Cardiac muscle cell (in vitro differentiated cells and primary cell): Measurements from ENCODE around the gene ZNF563. TPM values are rescaled to one million over a fixed set of nuclear protein-coding genes. Genes with fewer than 3 reads are reported as not detected.

Experiments used
- DNase-seq, 2 donors: peaks; one replicate each; pipeline versions ENCODE4 v3.0.0 to v3.0.0-alpha.2; 2010 to 2017; ENCODE audit warnings: low read depth in 1 of 2, low spot score in 1 of 2
- H3K27ac ChIP-seq: fragments of 200-600 bp; sonication (generic); 2 replicates; pipeline ENCODE4 v1.5.1; 2016
- H3K27me3 ChIP-seq: fragments of 200-600 bp; sonication (generic); 2 replicates; pipeline ENCODE4 v1.6.0; 2016; ENCODE audit warnings: control low read depth
- H3K36me3 ChIP-seq: fragments of 200-600 bp; sonication (generic); 2 replicates; pipeline ENCODE4 v1.5.1; 2016; ENCODE audit warnings: control low read depth
- H3K4me1 ChIP-seq: fragments of 200-600 bp; sonication (generic); 2 replicates; pipeline ENCODE4 v1.8.1; 2017; ENCODE audit warnings: low read depth, mild to moderate bottlenecking, mixed run types
- H3K4me3 ChIP-seq: fragments of 200-600 bp; sonication (generic); 2 replicates; pipeline ENCODE4 v1.5.1; 2016; ENCODE audit warnings: mild to moderate bottlenecking
- H3K9me3 ChIP-seq: fragments of 200-600 bp; sonication (generic); 2 replicates; pipeline ENCODE4 v1.5.1; 2017; ENCODE audit warnings: low read depth, mild to moderate bottlenecking, control low read depth
- CTCF ChIP-seq: IDR thresholded peaks from 2 replicates; pipeline ENCODE4 v1.5.1; 2012; ENCODE audit warnings: low read depth, mild to moderate bottlenecking, low read length
- polyA plus RNA-seq: library from polyadenylated mRNA; unstranded; fragments of >200 nt; fragmentation: Nextera tagmentation; extraction: Ambion mirVana; gene quantifications from 2 replicates; pipeline ENCODE4 v1.2.1, GENCODE V29; 2016
- total RNA-seq: library from RNA; depleted of rRNA; stranded (reverse); fragments of >200 nt; gene quantifications from 2 replicates; pipeline ENCODE4 v1.2.3, GENCODE V29; 2016

ZNF563 gene
- total and polyA plus RNA-seq, 2 experiments from 2014 or later, result 5.0 to 7.7 TPM

- no peaks in the 10 kb centered on the region for H3K27me3 ChIP-seq
- peaks cover 15% of the 10 kb centered on the region for H3K36me3 ChIP-seq
- no peak overlapping the region for H3K4me3 ChIP-seq
- no peaks in the 10 kb centered on the region for H3K9me3 ChIP-seq
- no peak for DNase-seq
- no peak overlapping the region for H3K27ac ChIP-seq
- TF ChIP-seq CTCF, result no peak
- H3K4me1 ChIP-seq, result no peaks in the 10 kb centered on the region
Observed at GRCh38 chr19:12350185-12350889, 16.9 kb upstream of the ZNF563 start.

GRCh38 chr19:12346896-12347295 is 13.5 kb upstream of the ZNF563 start:
- no peaks in the 10 kb centered on the region for H3K27me3 ChIP-seq
- DNase-seq, result no peak
- H3K9me3 ChIP-seq, result no peaks in the 10 kb centered on the region
- H3K27ac ChIP-seq, result no peak overlapping the region
- H3K4me3 ChIP-seq, result no peak overlapping the region
- peaks cover 15% of the 10 kb centered on the region for H3K36me3 ChIP-seq
- H3K4me1 ChIP-seq, result no peaks in the 10 kb centered on the region
- TF ChIP-seq CTCF, result no peak

GRCh38 chr19:12345197-12345596 is 11.8 kb upstream of the ZNF563 start:
- Histone ChIP-seq H3K27ac (no peak overlapping the region), H3K36me3 (peaks cover 10% of the 10 kb centered on the region), H3K27me3 (no peaks in the 10 kb centered on the region), H3K4me3 (no peak overlapping the region), H3K9me3 (no peaks in the 10 kb centered on the region), H3K4me1 (no peaks in the 10 kb centered on the region)
- TF ChIP-seq CTCF, result no peak
- no peak for DNase-seq

- TF ChIP-seq CTCF, result no peak
- Histone ChIP-seq H3K9me3 (no peaks in the 10 kb centered on the region), H3K4me3 (no peak overlapping the region), H3K27me3 (no peaks in the 10 kb centered on the region), H3K27ac (peak overlapping the region; percentile 28), H3K36me3 (no peaks in the 10 kb centered on the region), H3K4me1 (peaks cover 21% of the 10 kb centered on the region)
- DNase-seq, result peak in 1 of 2 donors; percentile 5
Observed at GRCh38 chr19:12331211-12331941, 2.1 kb downstream of the ZNF563 start.

GRCh38 chr19:12330340-12330739 is 3.1 kb downstream of the ZNF563 start:
- no peak overlapping the region for H3K4me3 ChIP-seq
- H3K9me3 ChIP-seq, result no peaks in the 10 kb centered on the region
- H3K27me3 ChIP-seq, result no peaks in the 10 kb centered on the region

More at GRCh38 chr19:12330340-12330739, 3.1 kb downstream of the ZNF563 start:
- no peak for TF ChIP-seq CTCF
- H3K4me1 ChIP-seq, result peaks cover 21% of the 10 kb centered on the region
- H3K36me3 ChIP-seq, result no peaks in the 10 kb centered on the region
- H3K27ac ChIP-seq, result no peak overlapping the region
- no peak for DNase-seq
